NB4 (cell line): ENCODE measurements around the gene LIX1L.

Source experiments
- MYC ChIP-seq: IDR thresholded peaks from 2 replicates; pipeline ENCODE4 v1.6.1; 2011; ENCODE audit warnings: low read depth, low read length
- POLR2A ChIP-seq: IDR thresholded peaks from 2 replicates; pipeline ENCODE4 v1.6.1; 2011; ENCODE audit warnings: mild to moderate bottlenecking; ENCODE audit not compliant: insufficient read length; ENCODE audit errors: extremely low read depth
- TF ChIP-seq, protein P1 (sequence below): IDR thresholded peaks from one replicate; pipeline ENCODE4 v1.5.1; 2012; ENCODE audit warnings: low read depth, low read length

DNA sequence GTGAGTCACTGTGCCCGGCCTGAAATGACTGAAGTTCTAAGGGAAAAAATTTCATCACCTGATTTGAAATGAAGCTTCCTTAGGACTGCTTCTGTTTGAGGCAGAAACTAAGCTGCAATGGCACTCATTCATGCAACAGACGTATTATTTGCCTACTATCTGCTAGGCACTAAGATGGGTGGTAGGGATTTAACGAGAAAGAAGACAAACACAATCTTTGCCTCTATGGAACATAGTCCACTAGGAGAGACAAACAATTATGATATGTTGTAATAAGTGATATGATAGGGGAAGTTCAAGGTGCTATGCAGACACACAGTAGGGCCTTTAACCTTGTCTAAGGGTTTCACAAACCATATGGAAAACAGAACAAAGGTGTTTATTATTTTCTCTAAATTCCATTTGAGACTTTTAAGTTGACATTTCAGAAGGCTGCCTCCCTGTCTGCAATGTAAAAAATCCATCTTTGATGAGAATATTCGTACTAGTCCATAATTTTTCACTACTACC is 11.3 kb downstream of the LIX1L start:
- no peak for TF ChIP-seq MYC
- TF ChIP-seq, protein P1, sequence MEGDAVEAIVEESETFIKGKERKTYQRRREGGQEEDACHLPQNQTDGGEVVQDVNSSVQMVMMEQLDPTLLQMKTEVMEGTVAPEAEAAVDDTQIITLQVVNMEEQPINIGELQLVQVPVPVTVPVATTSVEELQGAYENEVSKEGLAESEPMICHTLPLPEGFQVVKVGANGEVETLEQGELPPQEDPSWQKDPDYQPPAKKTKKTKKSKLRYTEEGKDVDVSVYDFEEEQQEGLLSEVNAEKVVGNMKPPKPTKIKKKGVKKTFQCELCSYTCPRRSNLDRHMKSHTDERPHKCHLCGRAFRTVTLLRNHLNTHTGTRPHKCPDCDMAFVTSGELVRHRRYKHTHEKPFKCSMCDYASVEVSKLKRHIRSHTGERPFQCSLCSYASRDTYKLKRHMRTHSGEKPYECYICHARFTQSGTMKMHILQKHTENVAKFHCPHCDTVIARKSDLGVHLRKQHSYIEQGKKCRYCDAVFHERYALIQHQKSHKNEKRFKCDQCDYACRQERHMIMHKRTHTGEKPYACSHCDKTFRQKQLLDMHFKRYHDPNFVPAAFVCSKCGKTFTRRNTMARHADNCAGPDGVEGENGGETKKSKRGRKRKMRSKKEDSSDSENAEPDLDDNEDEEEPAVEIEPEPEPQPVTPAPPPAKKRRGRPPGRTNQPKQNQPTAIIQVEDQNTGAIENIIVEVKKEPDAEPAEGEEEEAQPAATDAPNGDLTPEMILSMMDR, result no peak
- TF ChIP-seq POLR2A, result no peak
